Mesothelial cell of epicardium (in vitro differentiated cells): ENCODE results near the gene RNF19B. TPM values are rescaled to one million over a fixed set of nuclear protein-coding genes. Genes with fewer than 3 reads are reported as not detected.

ENCODE experiments used
- DNase-seq, 2 experiments: peaks; one replicate each; pipeline ENCODE4 v3.0.0; 2021; ENCODE audit warnings: low spot score in 2 of 2; ENCODE audit not compliant: unreplicated experiment in 2 of 2
- H3K27ac Mint-ChIP-seq: 2 replicates; pipeline ENCODE4 v1.8.0; 2021; ENCODE audit warnings: mixed read lengths
- H3K27me3 Mint-ChIP-seq: 2 replicates; pipeline ENCODE4 v1.8.0; 2021; ENCODE audit warnings: low read depth, mixed read lengths
- H3K36me3 Mint-ChIP-seq: 2 replicates; pipeline ENCODE4 v1.8.0; 2021; ENCODE audit warnings: mixed read lengths
- H3K4me1 Mint-ChIP-seq: 2 replicates; pipeline ENCODE4 v1.8.0; 2021; ENCODE audit warnings: mixed read lengths
- H3K4me3 Mint-ChIP-seq: 2 replicates; pipeline ENCODE4 v1.8.0; 2021; ENCODE audit warnings: mild to moderate bottlenecking, moderate library complexity, mixed read lengths
- H3K9me3 Mint-ChIP-seq: 2 replicates; pipeline ENCODE4 v1.8.0; 2021; ENCODE audit warnings: mixed read lengths
- CTCF ChIP-seq: fragments of 200-600 bp; sonication (generic); IDR thresholded peaks from one replicate; pipeline ENCODE4 v1.5.0; 2021; ENCODE audit warnings: antibody characterized with exemption; ENCODE audit not compliant: unreplicated experiment
- total RNA-seq: library from RNA; stranded (reverse); gene quantifications from 3 replicates; pipeline ENCODE4 v1.2.1, GENCODE V29; 2021

RNF19B gene
- total RNA-seq, 1 donor from 2014 or later: 15.5 TPM

GRCh38 chr1:32972814-32973428, 8.3 kb upstream of the RNF19B start:
- Mint-ChIP-seq H3K4me1 (peaks cover 13% of the 10 kb centered on the region), H3K27me3 (peaks cover 25% of the 10 kb centered on the region), H3K36me3 (peaks cover 2% of the 10 kb centered on the region)

DNA sequence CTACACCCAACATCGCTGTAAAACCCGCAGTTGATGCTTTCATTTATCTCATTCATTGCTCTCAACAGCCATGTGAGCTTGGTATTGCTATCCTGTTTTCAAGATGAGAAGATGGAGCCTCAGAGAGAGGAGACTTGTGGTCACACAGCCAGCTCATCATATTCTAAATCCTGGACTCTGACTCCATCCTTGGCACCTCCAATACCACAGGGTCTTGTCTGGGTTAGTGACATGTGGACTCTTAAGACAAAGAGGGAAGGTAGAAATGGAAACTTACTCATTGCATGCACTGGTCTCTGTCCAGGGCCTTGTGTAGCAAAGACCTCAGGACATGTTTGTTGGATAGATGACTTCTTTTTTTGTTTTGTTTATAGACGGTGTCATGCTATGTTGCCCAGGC, 7.0 kb upstream of the RNF19B start:
- Mint-ChIP-seq H3K36me3 (peaks cover 2% of the 10 kb centered on the region), H3K27me3 (peaks cover 25% of the 10 kb centered on the region), H3K27ac (no peak overlapping the region), H3K4me1 (peaks cover 9% of the 10 kb centered on the region), H3K9me3 (no peaks in the 10 kb centered on the region), H3K4me3 (no peak overlapping the region)
- DNase-seq: no peak
- TF ChIP-seq CTCF: no peak

More at GRCh38 chr1:32972814-32973428, 8.3 kb upstream of the RNF19B start:
- H3K4me3 Mint-ChIP-seq: peak overlapping the region; percentile 66
- H3K27ac Mint-ChIP-seq: no peak overlapping the region
- TF ChIP-seq CTCF: no peak
- H3K9me3 Mint-ChIP-seq: no peaks in the 10 kb centered on the region
- DNase-seq: peak; percentile 41 to 68

- H3K27ac Mint-ChIP-seq: no peak overlapping the region
- DNase-seq: no peak
- peaks cover 25% of the 10 kb centered on the region for H3K27me3 Mint-ChIP-seq
- H3K36me3 Mint-ChIP-seq: peaks cover 2% of the 10 kb centered on the region
- TF ChIP-seq CTCF: no peak
- H3K4me1 Mint-ChIP-seq: peaks cover 9% of the 10 kb centered on the region
- no peaks in the 10 kb centered on the region for H3K9me3 Mint-ChIP-seq
- no peak overlapping the region for H3K4me3 Mint-ChIP-seq
Measured at GRCh38 chr1:32971156-32971555, 6.5 kb upstream of the RNF19B start.

- Mint-ChIP-seq H3K36me3 (no peaks in the 10 kb centered on the region), H3K4me1 (peaks cover 15% of the 10 kb centered on the region), H3K9me3 (no peaks in the 10 kb centered on the region), H3K27me3 (peaks cover 25% of the 10 kb centered on the region), H3K27ac (no peak overlapping the region), H3K4me3 (no peak overlapping the region)
- no peak for DNase-seq
- no peak for TF ChIP-seq CTCF
Measured at GRCh38 chr1:32969566-32969965, 5.0 kb upstream of the RNF19B start.

- H3K9me3 Mint-ChIP-seq: no peaks in the 10 kb centered on the region
- no peak overlapping the region for H3K27ac Mint-ChIP-seq
- peaks cover 25% of the 10 kb centered on the region for H3K27me3 Mint-ChIP-seq
- DNase-seq: no peak
- no peak overlapping the region for H3K4me3 Mint-ChIP-seq
- H3K4me1 Mint-ChIP-seq: peaks cover 19% of the 10 kb centered on the region
- no peak for TF ChIP-seq CTCF
- H3K36me3 Mint-ChIP-seq: no peaks in the 10 kb centered on the region
Measured at GRCh38 chr1:32967888-32968568, 3.4 kb upstream of the RNF19B start.
